Measurements from ENCODE around the gene SNRNP25.
"Not testable (repeated sequence)": the region's sequence is repeated elsewhere in the genome, so short reads cannot be mapped to it uniquely, and the experiment has no call there.

The SNRNP25 gene

DNA sequence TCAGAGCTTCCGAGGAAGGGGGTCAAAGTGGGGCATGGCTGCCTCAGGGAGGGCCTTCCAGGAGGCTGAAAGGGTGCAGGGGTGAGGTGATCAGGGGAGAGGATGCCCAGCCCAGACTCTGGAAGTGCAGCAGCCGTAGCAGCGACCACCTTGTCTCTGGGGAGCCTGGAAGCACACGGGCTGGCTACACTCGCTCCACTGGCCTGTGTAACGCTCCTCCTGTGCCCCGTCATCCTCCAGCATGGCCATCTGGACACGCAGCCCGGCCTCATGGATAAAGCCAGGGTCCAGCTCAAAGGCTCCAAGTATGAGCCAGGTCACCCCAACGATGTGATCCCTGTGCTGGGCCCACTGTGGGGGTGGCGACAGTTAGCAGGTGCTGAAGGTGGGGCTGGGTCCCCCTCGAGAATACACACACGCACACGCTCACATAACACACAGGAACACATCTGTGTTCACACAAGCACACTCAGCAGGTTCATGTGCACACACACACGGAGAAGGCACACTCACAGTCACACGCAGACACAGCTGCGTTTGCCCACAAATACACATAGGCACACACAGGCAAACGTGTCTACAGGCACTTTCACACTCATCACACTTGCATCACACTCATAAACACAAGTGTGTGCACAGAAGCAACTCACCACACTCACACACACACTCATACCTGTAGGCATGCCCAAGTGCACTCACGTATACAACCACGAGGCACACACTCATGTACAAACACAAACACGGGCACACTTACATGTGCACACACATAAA lies 19.6 kb upstream of the SNRNP25 start:
- Histone ChIP-seq H3K79me2 (ENCODE audit: control insufficient read depth, insufficient read depth, low read length, unreplicated experiment) (no peaks in the 10 kb centered on the region), H3K27ac (ENCODE audit: low read depth, low read length) (no peak overlapping the region), H3K27me3 (ENCODE audit: insufficient read depth, low read length) (no peaks in the 10 kb centered on the region), H3K4me3 (ENCODE audit: low read depth, low read length) (no peak overlapping the region), H3K4me1 (ENCODE audit: control insufficient read depth, insufficient read depth, low read length, unreplicated experiment) (no peaks in the 10 kb centered on the region), H3K36me3 (ENCODE audit: insufficient read depth, low read length) (no peaks in the 10 kb centered on the region), H2AFZ (ENCODE audit: low read length, unreplicated experiment) (no peak overlapping the region)

DNA sequence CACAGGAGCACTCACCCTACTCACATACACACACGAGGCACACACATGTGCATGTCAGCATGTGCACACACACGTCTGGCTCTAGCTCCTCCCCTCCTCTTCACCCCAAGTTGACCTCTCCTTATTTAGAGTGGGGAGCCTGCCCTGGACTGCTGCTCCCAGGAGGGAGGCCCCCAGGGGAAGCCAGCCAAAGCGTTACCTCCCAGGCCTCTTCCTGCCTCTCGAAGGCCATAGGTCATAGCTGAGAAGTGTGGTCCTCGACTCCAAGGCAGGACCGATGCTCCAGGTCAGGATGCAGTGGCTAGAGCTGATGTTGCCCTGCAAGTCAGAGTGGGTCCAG lies 19.0 kb upstream of the SNRNP25 start:
- no peaks in the 10 kb centered on the region for H3K79me2 ChIP-seq (ENCODE audit: control insufficient read depth, insufficient read depth, low read length, unreplicated experiment)
- H3K36me3 ChIP-seq (ENCODE audit: insufficient read depth, low read length): no peaks in the 10 kb centered on the region
- no peaks in the 10 kb centered on the region for H3K4me1 ChIP-seq (ENCODE audit: control insufficient read depth, insufficient read depth, low read length, unreplicated experiment)
- no peak overlapping the region for H3K4me3 ChIP-seq (ENCODE audit: low read depth, low read length)
- no peaks in the 10 kb centered on the region for H3K27me3 ChIP-seq (ENCODE audit: insufficient read depth, low read length)
- no peak overlapping the region for H2AFZ ChIP-seq (ENCODE audit: low read length, unreplicated experiment)
- H3K27ac ChIP-seq (ENCODE audit: low read depth, low read length): no peak overlapping the region

DNA sequence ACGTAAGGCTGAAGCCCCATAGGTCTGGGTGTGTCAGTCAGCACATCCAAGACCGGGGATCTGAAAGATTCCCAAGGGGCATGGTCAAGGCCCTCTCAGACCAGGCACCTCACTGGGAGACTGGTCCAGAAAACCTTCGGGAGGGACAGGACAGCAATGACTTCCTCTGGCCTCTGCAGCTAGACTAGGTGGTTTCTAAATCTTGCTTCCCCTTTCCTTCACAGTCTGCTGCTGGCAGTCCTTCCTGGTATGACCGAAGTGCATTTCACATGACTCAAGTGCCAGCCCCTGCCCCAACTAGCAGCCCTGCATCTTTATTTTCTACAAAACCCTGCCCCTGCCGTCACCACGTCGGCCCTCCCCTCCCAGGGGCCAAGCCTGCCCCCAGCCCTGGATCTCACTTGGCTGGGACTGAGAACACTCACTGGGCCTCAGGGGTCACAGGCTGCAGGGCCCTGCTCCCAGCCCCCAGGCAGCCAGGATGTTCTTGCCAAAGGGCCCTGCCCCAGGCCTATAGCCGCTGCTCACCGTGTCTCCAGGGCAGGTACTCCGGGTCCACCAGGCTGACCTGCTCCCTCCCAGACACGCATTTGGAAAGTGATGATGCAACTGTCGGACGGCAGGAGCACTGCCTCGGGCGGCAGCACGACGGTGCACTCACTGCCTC lies 18.5 kb upstream of the SNRNP25 start:
- Histone ChIP-seq H3K36me3 (ENCODE audit: insufficient read depth, low read length) (no peaks in the 10 kb centered on the region), H3K79me2 (ENCODE audit: control insufficient read depth, insufficient read depth, low read length, unreplicated experiment) (no peaks in the 10 kb centered on the region), H3K27ac (ENCODE audit: low read depth, low read length) (no peak overlapping the region), H3K4me3 (ENCODE audit: low read depth, low read length) (no peak overlapping the region), H2AFZ (ENCODE audit: low read length, unreplicated experiment) (no peak overlapping the region), H3K27me3 (ENCODE audit: insufficient read depth, low read length) (no peaks in the 10 kb centered on the region), H3K4me1 (ENCODE audit: control insufficient read depth, insufficient read depth, low read length, unreplicated experiment) (no peaks in the 10 kb centered on the region)

DNA sequence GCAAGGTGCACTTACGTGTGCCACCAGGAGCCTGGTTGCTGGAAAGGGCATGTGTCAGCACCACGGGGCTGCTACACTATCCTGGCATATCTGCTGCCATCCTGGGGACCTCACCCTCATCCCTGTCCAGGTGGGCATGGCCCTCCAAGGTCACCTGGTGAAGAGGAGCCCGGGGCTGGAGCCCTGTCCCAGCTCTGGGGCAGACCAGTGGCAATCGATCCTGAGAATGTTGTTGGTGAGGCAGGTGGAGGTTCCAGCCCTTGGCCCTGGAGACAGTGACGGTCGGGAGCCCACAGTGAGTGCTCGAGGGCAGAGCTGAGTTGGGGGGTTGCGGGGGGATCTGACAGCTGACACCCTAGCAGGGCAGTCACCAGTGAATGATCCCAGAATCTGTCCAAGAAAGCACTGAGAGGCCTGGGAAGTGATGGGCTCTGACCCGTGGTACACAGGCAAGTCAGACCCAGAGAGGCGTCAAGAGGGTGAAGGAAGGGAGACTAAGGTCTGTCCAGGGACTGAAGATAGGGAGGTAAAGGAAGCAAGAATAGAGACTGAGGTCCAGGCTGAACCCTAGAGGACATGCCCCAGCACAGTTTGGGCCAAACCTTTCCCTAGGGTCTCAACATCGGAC lies 17.8 kb upstream of the SNRNP25 start:
- no peak overlapping the region for H2AFZ ChIP-seq (ENCODE audit: low read length, unreplicated experiment)
- H3K27me3 ChIP-seq (ENCODE audit: insufficient read depth, low read length): no peaks in the 10 kb centered on the region
- no peak overlapping the region for H3K27ac ChIP-seq (ENCODE audit: low read depth, low read length)
- H3K36me3 ChIP-seq (ENCODE audit: insufficient read depth, low read length): no peaks in the 10 kb centered on the region
- no peaks in the 10 kb centered on the region for H3K79me2 ChIP-seq (ENCODE audit: control insufficient read depth, insufficient read depth, low read length, unreplicated experiment)
- H3K4me3 ChIP-seq (ENCODE audit: low read depth, low read length): no peak overlapping the region
- H3K4me1 ChIP-seq (ENCODE audit: control insufficient read depth, insufficient read depth, low read length, unreplicated experiment): no peaks in the 10 kb centered on the region

DNA sequence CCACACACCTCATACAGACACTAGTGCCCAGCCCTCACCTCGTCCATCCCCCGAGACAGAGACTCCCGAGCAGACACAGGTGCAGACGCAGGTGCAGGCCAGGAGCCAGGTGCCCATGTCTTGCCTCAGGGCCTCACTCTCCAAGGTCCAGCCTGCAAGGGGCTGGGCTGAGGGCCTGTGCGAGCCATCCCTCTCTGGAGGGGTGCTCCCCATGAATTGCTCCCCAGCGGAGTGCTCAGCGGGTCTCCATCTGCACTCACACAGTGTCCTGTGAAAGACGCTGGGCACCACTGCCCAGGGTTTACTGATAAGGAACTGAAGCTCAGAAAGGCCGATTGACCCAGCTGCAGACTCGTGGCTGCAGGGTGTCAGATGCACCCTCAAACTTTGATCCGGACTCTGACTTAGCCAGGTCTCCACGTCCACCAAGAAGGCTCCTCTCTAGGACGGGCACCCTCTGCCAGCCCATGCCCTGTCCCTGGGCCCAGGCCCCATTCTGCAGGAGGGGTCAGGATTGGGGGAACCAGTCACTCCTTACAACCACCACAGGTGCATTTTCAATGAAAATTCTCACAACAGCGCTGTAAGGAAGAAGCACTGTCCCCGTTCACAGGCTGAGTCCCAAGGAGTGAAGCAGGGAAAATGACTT lies 17.2 kb upstream of the SNRNP25 start:
- Histone ChIP-seq H3K4me3 (ENCODE audit: low read depth, low read length) (no peak overlapping the region), H3K27ac (ENCODE audit: low read depth, low read length) (no peak overlapping the region), H3K27me3 (ENCODE audit: insufficient read depth, low read length) (no peaks in the 10 kb centered on the region), H3K36me3 (ENCODE audit: insufficient read depth, low read length) (peaks cover 2% of the 10 kb centered on the region; the same call in 1 of the 2 replicates), H3K79me2 (ENCODE audit: control insufficient read depth, insufficient read depth, low read length, unreplicated experiment) (no peaks in the 10 kb centered on the region), H3K4me1 (ENCODE audit: control insufficient read depth, insufficient read depth, low read length, unreplicated experiment) (no peaks in the 10 kb centered on the region), H2AFZ (ENCODE audit: low read length, unreplicated experiment) (no peak overlapping the region)

DNA sequence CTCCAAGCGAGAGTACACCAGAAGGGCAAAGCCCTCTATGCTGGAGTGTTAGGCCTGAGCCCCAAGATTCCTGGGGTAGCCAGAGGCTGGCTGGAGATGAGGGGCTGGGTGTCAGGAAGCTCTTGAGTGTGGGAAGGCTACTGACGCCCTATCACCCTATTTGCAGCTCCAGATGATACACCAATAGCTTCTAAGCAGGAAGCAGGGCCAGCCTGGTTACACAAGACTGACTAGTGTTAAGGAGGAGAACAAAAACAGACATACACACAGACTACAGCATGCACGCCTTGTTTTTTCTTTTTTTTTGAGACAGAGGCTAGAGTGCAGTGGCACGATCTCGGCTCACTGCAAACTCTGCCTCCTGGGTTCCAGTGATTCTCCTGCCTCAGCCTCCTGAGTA lies 16.1 kb upstream of the SNRNP25 start:
- Histone ChIP-seq H3K79me2 (ENCODE audit: control insufficient read depth, insufficient read depth, low read length, unreplicated experiment) (no peaks in the 10 kb centered on the region), H3K4me1 (ENCODE audit: control insufficient read depth, insufficient read depth, low read length, unreplicated experiment) (no peaks in the 10 kb centered on the region), H3K4me3 (ENCODE audit: low read depth, low read length) (no peak overlapping the region), H3K27me3 (ENCODE audit: insufficient read depth, low read length) (no peaks in the 10 kb centered on the region), H2AFZ (ENCODE audit: low read length, unreplicated experiment) (no peak overlapping the region), H3K36me3 (ENCODE audit: insufficient read depth, low read length) (peaks cover 12% of the 10 kb centered on the region; the same call in 1 of the 2 replicates), H3K27ac (ENCODE audit: low read depth, low read length) (no peak overlapping the region)

DNA sequence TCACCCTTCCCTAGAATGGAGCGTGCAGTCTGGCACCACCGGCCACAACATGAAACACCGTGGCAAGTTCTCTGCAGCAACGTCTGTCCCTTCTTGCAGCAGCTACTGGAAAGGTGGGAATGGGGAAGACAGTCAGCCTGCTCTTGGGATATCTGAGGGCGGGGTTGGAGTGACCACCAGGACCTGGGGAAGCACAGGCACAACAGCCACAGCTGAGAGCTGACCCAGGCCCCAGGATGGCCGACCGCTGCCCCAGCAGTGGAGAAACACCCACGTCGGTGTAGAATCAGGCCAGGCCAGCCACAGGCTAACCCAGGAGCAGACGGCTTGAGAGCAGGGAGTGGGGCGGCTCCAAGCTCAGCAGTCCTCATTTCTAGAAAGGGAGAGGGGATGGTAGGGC lies 15.4 kb upstream of the SNRNP25 start:
- H3K4me3 ChIP-seq (ENCODE audit: low read depth, low read length); H3K79me2 ChIP-seq (ENCODE audit: control insufficient read depth, insufficient read depth, low read length, unreplicated experiment); H2AFZ ChIP-seq (ENCODE audit: low read length, unreplicated experiment); H3K27ac ChIP-seq (ENCODE audit: low read depth, low read length); H3K27me3 ChIP-seq (ENCODE audit: insufficient read depth, low read length); H3K4me1 ChIP-seq (ENCODE audit: control insufficient read depth, insufficient read depth, low read length, unreplicated experiment): not testable (repeated sequence)
- peaks cover 19% of the 10 kb centered on the region; the same call in 1 of the 2 replicates for H3K36me3 ChIP-seq (ENCODE audit: insufficient read depth, low read length)

DNA sequence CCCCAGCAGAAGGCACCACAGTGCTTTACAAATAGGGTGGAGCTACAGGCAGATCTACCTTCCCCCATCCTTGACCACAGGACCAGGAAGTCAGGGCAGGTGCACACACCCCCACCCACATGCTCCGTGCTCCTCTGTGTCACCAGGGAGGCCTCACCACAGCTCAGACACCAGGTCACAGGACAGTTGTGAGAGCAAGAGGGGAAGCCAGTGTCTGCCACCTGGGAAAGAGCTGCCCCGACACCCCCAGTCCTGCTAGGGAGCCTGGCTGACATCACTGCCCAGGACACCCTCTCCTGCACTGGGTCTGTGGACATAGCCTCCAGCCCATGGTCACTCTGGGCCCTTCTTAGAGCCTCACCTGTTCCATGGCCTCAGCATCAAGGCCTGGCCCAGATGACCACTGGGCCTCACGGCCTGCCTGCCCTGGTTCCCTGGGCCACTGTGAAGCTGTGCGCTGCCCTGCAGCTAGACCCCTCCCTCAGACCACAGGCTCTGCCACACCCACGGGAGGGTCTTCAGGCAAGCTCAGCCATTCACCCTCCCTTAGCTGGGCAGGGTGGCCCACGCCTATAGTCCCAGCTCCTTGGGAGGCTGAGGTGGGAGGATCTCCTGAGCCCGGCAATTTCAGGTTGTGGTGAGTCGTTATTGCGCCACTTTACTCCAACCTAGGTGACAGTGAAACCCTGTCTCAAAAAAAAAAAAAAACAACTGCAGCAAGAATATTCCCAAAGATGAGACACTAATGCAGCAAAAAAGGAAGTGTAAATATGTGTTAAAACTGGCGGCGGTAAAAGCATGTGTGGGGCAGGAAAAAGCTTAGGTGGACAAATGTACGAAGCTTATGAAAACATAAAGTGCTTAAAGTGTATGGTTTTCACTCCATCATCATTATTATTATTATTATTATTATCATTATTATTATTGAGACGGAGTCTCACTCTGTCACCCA lies 14.4 kb upstream of the SNRNP25 start:
- Histone ChIP-seq H3K36me3 (ENCODE audit: insufficient read depth, low read length) (peaks cover 22% of the 10 kb centered on the region; the same call in 1 of the 2 replicates), H3K79me2 (ENCODE audit: control insufficient read depth, insufficient read depth, low read length, unreplicated experiment) (no peaks in the 10 kb centered on the region), H3K27me3 (ENCODE audit: insufficient read depth, low read length) (no peaks in the 10 kb centered on the region), H3K4me3 (ENCODE audit: low read depth, low read length) (no peak overlapping the region), H3K27ac (ENCODE audit: low read depth, low read length) (no peak overlapping the region), H2AFZ (ENCODE audit: low read length, unreplicated experiment) (no peak overlapping the region), H3K4me1 (ENCODE audit: control insufficient read depth, insufficient read depth, low read length, unreplicated experiment) (no peaks in the 10 kb centered on the region)

DNA sequence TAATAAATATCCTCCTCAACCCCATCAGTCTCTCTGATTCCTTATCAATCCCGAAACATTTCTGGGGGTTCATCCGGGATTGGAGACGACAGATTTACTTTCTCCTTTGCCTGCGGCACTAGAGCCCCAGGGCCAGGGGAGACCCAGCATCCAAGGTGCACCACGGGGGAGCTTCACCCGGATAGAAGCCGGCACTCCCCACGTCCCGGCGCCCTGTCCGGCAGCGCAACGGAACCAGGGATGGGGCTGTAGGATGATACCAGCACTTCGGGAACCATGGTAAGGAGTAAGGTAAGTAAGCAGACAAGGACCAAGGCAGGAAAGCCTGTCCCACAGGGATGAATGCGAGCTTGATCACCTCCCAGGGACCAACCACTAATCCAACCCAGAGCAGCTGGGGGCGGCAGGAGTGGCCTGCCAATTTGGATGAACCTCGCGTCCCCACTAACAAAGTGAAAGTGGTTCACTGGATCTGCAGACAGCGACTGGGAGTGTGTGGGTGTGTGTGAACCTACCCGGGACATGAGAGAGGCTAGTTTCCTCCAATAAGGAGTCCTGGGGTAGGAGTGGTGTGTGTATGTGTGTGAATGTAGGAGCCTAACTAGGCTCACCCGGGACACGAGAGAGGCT lies 12.1 kb upstream of the SNRNP25 start:
- Histone ChIP-seq H3K79me2 (ENCODE audit: control insufficient read depth, insufficient read depth, low read length, unreplicated experiment) (no peaks in the 10 kb centered on the region), H3K27ac (ENCODE audit: low read depth, low read length) (no peak overlapping the region), H2AFZ (ENCODE audit: low read length, unreplicated experiment) (no peak overlapping the region), H3K4me1 (ENCODE audit: control insufficient read depth, insufficient read depth, low read length, unreplicated experiment) (no peaks in the 10 kb centered on the region), H3K36me3 (ENCODE audit: insufficient read depth, low read length) (peaks cover 33% of the 10 kb centered on the region; the same call in 1 of the 2 replicates), H3K4me3 (ENCODE audit: low read depth, low read length) (no peak overlapping the region), H3K27me3 (ENCODE audit: insufficient read depth, low read length) (no peaks in the 10 kb centered on the region)

Measured in ACC112 (cell line).